Measurements from ENCODE around the gene MAEL. TPM values are rescaled to one million over a fixed set of nuclear protein-coding genes. Genes with fewer than 3 reads are reported as not detected.

MAEL gene
- polyA plus RNA-seq, 3 donors = not detected

DNA sequence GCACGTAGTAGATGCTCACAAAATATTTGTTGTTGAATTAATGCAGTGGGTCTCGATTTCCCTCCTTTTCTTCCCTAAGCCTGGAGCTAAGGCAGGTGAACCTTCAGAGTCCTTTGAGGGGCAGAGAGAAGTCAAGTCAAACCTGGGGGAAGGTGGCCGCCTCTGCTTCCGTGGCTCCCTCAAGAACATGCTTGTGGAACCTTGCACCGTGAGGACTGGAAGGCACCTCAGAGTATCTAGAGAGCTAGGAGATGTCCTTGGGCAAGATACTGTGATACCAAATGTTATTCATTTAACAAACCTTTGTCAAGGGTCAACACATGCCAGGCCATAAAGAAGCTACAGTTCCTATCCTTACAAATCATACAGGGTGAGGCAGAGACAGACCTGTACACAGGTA lies 62.8 kb downstream of the MAEL start:
- Histone ChIP-seq H3K27ac (ENCODE audit: low read depth in 1 of 2, low read length in 2 of 2) (no peak overlapping the region), H3K4me1 (ENCODE audit: control insufficient read depth in 1 of 2, insufficient read depth in 2 of 2, low read length in 2 of 2) (no peaks in the 10 kb centered on the region), H3K27me3 (ENCODE audit: control insufficient read depth in 2 of 2, insufficient read depth in 2 of 2, low read length in 2 of 2) (no peaks in the 10 kb centered on the region), H3K9ac (ENCODE audit: insufficient read depth, low read length, poor library complexity, severe bottlenecking) (no peak overlapping the region), H3K9me3 (replicated peaks in 1 of 2; ENCODE audit: control insufficient read depth in 1 of 2, insufficient read depth in 1 of 2, low read length in 2 of 2) (no peaks in the 10 kb centered on the region), H3K79me2 (ENCODE audit: insufficient read depth, low read length) (no peaks in the 10 kb centered on the region), H4K20me1 (ENCODE audit: insufficient read depth, low read length) (no peaks in the 10 kb centered on the region), H3K4me2 (replicated peaks; ENCODE audit: extremely low read depth, low read length, poor library complexity, severe bottlenecking) (no peak overlapping the region), H2AFZ (ENCODE audit: insufficient read depth, low read depth, low read length, poor library complexity, severe bottlenecking) (no peak overlapping the region), H3K36me3 (replicated peaks in 1 of 2; ENCODE audit: control insufficient read depth in 1 of 2, insufficient read depth in 2 of 2, low read length in 2 of 2) (no peaks in the 10 kb centered on the region), H3K4me3 (replicated peaks in 1 of 3; ENCODE audit: low read depth in 2 of 3, low read length in 3 of 3) (no peak overlapping the region)
- 100% methylated on average over 2 of the region's 5 CpGs for WGBS (ENCODE audit: insufficient coverage)
- H3K27ac Mint-ChIP-seq = no peak overlapping the region
- no peaks in the 10 kb centered on the region for H3K36me3 Mint-ChIP-seq
- H3K27me3 Mint-ChIP-seq (ENCODE audit: low read depth in 3 of 3) = peaks cover 0 to 2% (median 0%) of the 10 kb centered on the region in 3 donors
- TF ChIP-seq, protein P1, sequence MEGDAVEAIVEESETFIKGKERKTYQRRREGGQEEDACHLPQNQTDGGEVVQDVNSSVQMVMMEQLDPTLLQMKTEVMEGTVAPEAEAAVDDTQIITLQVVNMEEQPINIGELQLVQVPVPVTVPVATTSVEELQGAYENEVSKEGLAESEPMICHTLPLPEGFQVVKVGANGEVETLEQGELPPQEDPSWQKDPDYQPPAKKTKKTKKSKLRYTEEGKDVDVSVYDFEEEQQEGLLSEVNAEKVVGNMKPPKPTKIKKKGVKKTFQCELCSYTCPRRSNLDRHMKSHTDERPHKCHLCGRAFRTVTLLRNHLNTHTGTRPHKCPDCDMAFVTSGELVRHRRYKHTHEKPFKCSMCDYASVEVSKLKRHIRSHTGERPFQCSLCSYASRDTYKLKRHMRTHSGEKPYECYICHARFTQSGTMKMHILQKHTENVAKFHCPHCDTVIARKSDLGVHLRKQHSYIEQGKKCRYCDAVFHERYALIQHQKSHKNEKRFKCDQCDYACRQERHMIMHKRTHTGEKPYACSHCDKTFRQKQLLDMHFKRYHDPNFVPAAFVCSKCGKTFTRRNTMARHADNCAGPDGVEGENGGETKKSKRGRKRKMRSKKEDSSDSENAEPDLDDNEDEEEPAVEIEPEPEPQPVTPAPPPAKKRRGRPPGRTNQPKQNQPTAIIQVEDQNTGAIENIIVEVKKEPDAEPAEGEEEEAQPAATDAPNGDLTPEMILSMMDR (IDR thresholded peaks at IDR 0.05) = no peak
- peaks cover 2% of the 10 kb centered on the region for H3K4me1 Mint-ChIP-seq
- no peaks in the 10 kb centered on the region for H3K9me3 Mint-ChIP-seq
- intact Hi-C loops (cut with micrococcal nuclease) = loop anchor here in 1 of 2 donors (10.0 kb wide), 2 partner anchors 167 to 1127 kb away; no protein-coding TSS in a partner anchor
- no peak overlapping the region for H3K4me3 Mint-ChIP-seq
- no peak for DNase-seq

DNA sequence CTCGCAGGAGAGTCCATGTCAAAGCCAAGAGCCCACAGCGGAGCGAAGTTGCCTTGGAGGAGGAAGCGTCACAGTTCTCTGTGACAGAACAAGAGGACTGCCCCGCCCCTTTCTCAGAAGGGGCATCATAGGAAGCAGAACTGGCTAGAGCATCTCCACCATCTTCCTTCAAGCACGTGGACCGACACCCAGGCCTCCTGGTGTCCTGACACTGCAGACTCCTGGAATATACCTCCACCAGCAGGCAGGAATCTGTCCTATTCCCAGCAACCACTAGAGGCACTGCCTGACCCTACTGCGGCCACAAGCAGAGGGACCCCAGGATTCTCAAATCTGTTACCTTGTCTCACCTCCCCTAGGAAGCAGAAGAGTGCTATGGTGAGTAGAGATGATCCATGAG lies 63.3 kb downstream of the MAEL start:
- peaks cover 0 to 2% (median 0%) of the 10 kb centered on the region in 3 donors for H3K27me3 Mint-ChIP-seq (ENCODE audit: low read depth in 3 of 3)
- H3K9me3 Mint-ChIP-seq = no peaks in the 10 kb centered on the region
- no peaks in the 10 kb centered on the region for H4K20me1 ChIP-seq (ENCODE audit: insufficient read depth, low read length)
- H3K4me1 ChIP-seq (ENCODE audit: control insufficient read depth in 1 of 2, insufficient read depth in 2 of 2, low read length in 2 of 2) = no peaks in the 10 kb centered on the region
- no peak overlapping the region for H3K27ac ChIP-seq (ENCODE audit: low read depth in 1 of 2, low read length in 2 of 2)
- H3K36me3 ChIP-seq (replicated peaks in 1 of 2; ENCODE audit: control insufficient read depth in 1 of 2, insufficient read depth in 2 of 2, low read length in 2 of 2) = no peaks in the 10 kb centered on the region
- H3K4me1 Mint-ChIP-seq = peaks cover 2% of the 10 kb centered on the region
- no peak overlapping the region for H3K4me3 ChIP-seq (replicated peaks in 1 of 3; ENCODE audit: low read depth in 2 of 3, low read length in 3 of 3)
- no peaks in the 10 kb centered on the region for H3K27me3 ChIP-seq (ENCODE audit: control insufficient read depth in 2 of 2, insufficient read depth in 2 of 2, low read length in 2 of 2)
- no peaks in the 10 kb centered on the region for H3K9me3 ChIP-seq (replicated peaks in 1 of 2; ENCODE audit: control insufficient read depth in 1 of 2, insufficient read depth in 1 of 2, low read length in 2 of 2)
- intact Hi-C loops (cut with micrococcal nuclease) = loop anchor here in 1 of 2 donors (10.0 kb wide), 2 partner anchors 168 to 1128 kb away; no protein-coding TSS in a partner anchor
- peak overlapping the region in 1 of 7 donors; percentile 39 for H3K27ac Mint-ChIP-seq
- H3K79me2 ChIP-seq (ENCODE audit: insufficient read depth, low read length) = no peaks in the 10 kb centered on the region
- no peak for DNase-seq
- WGBS (ENCODE audit: insufficient coverage) = 88% methylated on average over 6 of the region's 8 CpGs
- H3K4me3 Mint-ChIP-seq = no peak overlapping the region
- H3K4me2 ChIP-seq (replicated peaks; ENCODE audit: extremely low read depth, low read length, poor library complexity, severe bottlenecking) = no peak overlapping the region
- H3K36me3 Mint-ChIP-seq = no peaks in the 10 kb centered on the region
- TF ChIP-seq, protein P1 (IDR thresholded peaks at IDR 0.05) = no peak
- no peak overlapping the region for H3K9ac ChIP-seq (ENCODE audit: insufficient read depth, low read length, poor library complexity, severe bottlenecking)
- no peak overlapping the region for H2AFZ ChIP-seq (ENCODE audit: insufficient read depth, low read depth, low read length, poor library complexity, severe bottlenecking)
